HFF-Myc (cell line): ENCODE data around the gene SLMAP.

Experiments used
- DNase-seq: peaks from one replicate; pipeline ENCODE4 v3.0.0-alpha.2; 2011; ENCODE audit warnings: low read depth; ENCODE audit errors: extremely low read depth
- H3K4me3 ChIP-seq: replicated peaks from 2 replicates; pipeline ENCODE4 v1.5.1; 2011; ENCODE audit warnings: low read depth, mild to moderate bottlenecking, control low read depth, low read length
- CTCF ChIP-seq: IDR thresholded peaks from 2 replicates; pipeline ENCODE4 v1.5.1; 2012; ENCODE audit warnings: mild to moderate bottlenecking, low read depth, low read length, control low read depth; ENCODE audit errors: missing control alignments

Gene SLMAP

GRCh38 chr3:57919987-57920386, 163.9 kb downstream of the SLMAP start:
- no peak for DNase-seq
- no peak overlapping the region for H3K4me3 ChIP-seq
- no peak for TF ChIP-seq CTCF

DNA sequence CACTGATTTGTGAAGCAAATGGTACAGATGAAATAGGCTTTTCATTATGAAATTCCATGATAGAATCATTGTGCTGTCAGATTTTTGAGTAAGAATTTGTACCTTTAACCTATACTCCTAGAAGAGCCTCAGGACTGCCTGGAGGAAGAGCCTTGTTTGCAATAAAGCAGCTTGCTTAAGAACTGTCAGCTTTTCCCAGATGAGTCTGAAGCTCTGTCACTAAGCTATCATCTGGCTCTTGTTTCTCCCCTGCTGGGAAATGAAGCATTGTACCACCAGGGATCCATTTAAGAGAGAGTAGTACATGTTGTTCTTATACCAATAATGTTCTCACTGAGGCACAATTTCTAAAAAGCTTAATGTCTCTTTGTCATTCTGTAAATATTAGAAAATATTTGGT, 167.0 kb downstream of the SLMAP start:
- no peak for DNase-seq
- no peak overlapping the region for H3K4me3 ChIP-seq
- TF ChIP-seq CTCF = no peak

DNA sequence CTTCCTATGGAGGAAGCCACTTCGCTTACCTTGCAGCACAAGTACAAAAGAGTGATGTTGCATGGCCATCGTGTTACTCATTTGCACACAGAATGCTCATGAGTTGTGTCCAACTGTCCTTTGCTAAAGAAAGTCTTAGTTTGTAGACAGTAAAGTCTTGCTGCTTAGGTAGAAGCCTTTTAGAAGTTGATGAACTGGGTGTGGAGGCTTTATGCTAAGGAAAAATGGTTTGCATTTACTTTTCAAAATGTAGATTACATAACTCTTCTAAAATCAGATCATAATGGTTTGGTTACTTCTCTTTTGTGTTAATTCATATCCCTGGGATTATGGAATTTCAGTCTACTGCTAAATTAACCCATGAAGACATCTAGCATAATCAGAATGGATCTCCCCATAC, 167.6 kb downstream of the SLMAP start:
- no peak for DNase-seq
- no peak overlapping the region for H3K4me3 ChIP-seq
- no peak for TF ChIP-seq CTCF

DNA sequence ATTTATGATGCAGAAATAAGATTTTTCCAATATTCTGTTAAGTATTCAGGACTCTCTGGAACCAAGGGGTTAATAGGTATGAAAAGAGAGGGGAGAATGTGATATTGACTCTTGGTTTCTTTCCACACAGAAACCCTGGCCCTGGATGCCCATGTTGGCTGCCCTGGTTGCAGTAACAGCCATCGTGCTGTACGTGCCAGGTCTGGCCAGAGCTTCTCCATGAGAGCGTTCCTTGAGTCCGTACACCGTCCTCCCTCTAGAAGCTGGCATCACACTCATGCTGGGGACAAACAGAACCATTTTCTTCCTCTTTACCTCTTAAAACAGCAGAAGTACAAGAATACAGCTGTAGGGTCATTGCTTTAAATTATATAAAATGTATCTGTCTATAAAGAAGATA, 171.1 kb downstream of the SLMAP start:
- no peak overlapping the region for H3K4me3 ChIP-seq
- no peak for TF ChIP-seq CTCF

GRCh38 chr3:57927916-57928315, 171.8 kb downstream of the SLMAP start:
- no peak for TF ChIP-seq CTCF
- no peak for DNase-seq
- H3K4me3 ChIP-seq = no peak overlapping the region

More for the DNA sequence above, 171.1 kb downstream of the SLMAP start:
- no peak for DNase-seq

GRCh38 chr3:57928511-57928910, 172.4 kb downstream of the SLMAP start:
- no peak for TF ChIP-seq CTCF
- no peak for DNase-seq

DNA sequence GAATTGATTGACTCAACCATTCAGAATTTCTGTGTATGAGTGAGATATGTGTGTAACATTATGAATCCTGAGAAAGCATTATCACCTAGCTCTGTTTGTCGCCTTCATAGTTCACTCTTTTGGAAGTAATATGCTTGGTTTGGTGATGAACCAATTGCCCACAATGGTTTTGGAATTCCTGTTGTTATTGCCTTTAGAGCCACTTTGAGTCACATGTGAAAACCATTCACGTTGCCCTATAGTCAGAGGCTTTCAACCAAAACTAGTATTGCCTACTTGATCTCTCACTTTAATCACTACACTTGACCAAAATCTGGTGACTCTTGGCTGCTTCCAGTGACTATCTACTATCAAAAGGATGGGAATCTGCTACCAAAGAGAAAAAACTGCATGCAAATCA, 173.9 kb downstream of the SLMAP start:
- no peak for TF ChIP-seq CTCF
- H3K4me3 ChIP-seq = no peak overlapping the region
- DNase-seq = no peak

More at GRCh38 chr3:57928511-57928910, 172.4 kb downstream of the SLMAP start:
- no peak overlapping the region for H3K4me3 ChIP-seq
